GM19239 (cell line): ENCODE measurements around the gene NECTIN3.

Experiments used
- DNase-seq: peaks from one replicate; pipeline ENCODE4 v3.0.0; 2011; ENCODE audit warnings: low spot score; ENCODE audit not compliant: insufficient read length
- FAIRE-seq: peaks from 2 replicates; lab custom pipeline; 2011; peaks lifted over from hg19 to GRCh38; lab: Jason Lieb, UNC

The NECTIN3 gene

GRCh38 chr3:111081008-111081545 lies 9.5 kb downstream of the NECTIN3 start:
- no peak for FAIRE-seq

DNA sequence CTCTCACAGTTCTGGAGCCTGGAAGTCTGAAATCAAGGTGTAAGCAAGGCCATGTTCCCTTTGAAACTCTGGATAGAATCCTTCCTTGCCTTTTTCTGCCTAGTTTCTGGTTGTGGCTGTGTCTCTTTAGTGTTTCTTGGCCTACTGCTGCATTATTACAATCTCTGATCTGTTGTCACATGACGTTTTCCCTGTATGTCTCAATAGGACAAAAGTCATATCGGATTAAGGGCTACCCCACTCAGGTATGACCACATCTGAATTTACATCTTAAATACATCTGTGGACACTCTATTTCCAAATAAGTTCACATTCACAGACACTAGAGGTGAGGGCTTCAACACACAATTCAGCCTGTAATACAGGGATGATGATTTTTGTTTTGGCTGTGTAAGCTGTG lies 13.3 kb downstream of the NECTIN3 start:
- FAIRE-seq = no peak

More at GRCh38 chr3:111081008-111081545, 9.5 kb downstream of the NECTIN3 start:
- DNase-seq = no peak

DNA sequence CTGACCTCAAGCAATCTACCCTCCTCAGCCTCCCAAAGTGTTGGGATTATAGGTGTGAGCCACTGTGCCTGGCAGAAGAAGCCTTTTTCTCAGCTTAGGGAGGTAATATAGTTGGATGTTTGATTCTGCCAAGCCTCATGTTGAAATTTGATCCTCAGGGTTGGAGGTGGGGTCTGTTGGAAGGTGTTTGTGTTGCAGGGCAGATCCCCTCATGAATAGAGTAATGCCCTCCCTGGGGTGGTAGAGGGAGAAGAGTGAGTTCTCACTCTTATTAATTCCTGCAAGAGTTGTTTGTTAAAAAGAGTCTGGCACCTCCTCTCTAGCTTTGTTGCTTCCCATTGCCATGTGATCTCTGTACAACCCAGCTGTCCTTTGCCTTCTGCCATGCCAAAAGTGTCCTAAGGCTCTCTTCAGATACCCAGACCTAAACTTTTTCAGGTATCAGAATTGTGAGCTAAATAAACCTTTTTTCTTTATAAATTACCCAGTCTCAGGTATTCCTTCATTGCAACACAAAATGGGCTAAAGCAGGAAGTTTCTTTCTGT lies 16.4 kb downstream of the NECTIN3 start:
- DNase-seq = no peak
- FAIRE-seq = no peak

More for the DNA sequence above, 13.3 kb downstream of the NECTIN3 start:
- no peak for DNase-seq

GRCh38 chr3:111096487-111097209 lies 25.0 kb downstream of the NECTIN3 start:
- DNase-seq = no peak

DNA sequence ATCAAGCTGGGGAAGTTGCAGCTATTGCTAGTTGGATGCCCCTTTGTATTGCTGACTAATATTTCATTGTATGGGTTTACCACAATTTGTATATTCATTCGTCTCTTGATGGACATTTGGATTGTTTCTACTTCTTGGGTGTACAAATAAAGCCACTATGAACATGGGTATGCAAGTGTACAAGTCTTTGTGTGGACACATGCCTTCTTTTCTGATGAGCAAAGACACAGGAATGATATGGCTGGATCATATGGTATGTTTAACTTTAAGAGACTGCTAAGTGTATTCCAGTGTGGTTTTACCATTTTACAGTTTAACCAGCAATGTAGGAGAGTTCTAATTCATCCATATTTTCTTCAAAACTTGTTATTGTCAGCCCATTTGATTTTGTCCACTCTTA lies 32.2 kb downstream of the NECTIN3 start:
- no peak for DNase-seq
- no peak for FAIRE-seq

More at GRCh38 chr3:111096487-111097209, 25.0 kb downstream of the NECTIN3 start:
- no peak for FAIRE-seq

DNA sequence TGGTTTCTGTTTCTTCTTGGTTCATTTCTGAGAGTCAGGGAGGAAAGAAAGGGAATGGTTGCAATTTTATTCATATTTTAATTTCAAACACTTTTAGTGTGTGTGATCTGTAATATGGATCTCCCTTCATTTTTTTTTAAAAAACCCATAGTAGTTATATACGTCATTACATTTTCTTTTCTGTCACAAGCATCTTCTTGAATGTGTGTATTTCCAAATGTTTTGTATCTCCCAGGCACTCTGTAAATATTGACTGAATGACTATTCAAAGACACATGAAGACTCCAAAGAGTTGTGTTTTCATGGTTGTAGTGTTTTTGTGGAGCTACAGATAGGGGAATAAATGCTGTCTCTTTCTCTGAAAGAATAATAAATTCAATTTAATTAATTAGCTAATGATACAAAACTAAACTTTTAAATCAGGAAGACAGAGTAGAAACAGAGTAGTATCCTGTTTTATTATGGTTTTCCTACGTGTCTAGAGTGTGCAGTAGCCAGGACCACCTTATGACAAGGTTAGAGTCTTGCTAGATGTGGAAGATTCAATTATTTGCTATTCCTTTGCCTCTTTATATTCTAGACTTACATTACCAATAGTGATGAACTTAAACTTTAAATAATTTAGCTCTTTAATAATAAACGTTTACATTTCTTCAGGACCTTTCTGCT lies 35.5 kb downstream of the NECTIN3 start:
- no peak for DNase-seq
- FAIRE-seq = no peak

DNA sequence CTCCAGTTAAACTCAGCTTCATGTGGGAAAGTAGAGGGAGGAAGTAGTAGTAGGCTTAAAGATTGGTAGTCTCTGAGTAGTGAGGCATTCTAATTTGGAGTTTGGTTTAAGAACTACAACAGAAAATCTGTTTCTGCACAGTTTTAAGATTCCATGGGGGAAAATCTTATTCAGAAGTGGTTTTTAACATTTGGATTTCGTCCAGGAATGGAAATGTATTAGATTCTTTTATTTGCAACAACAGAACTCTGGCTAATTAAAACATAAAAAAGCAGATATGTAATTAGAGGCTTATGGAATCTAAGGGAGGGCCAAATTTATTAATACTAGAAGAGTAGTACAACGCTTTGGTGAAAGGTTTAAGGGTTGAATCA lies 36.0 kb downstream of the NECTIN3 start:
- no peak for FAIRE-seq
- DNase-seq = no peak

GRCh38 chr3:111112913-111113312 lies 41.3 kb downstream of the NECTIN3 start:
- FAIRE-seq = no peak

DNA sequence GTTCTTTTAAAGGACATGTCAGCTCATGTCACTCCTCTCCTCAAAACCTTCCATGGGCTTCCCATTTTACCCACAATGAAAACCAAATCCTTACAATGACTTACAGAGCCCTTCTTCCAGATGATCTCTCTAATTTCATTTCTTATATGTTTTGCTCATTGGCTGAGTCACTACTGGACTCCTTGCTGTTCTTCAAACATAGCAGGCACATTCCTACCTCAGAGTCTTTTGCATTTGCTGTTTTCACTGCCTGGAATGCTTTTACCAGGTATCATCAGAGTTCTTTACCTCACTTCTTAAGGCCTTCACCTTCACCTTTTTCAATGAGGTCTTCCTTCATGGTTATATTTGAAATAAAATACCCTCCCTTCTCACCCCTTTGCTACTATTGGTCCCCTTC lies 57.3 kb downstream of the NECTIN3 start:
- DNase-seq = no peak
- FAIRE-seq = no peak

More at GRCh38 chr3:111112913-111113312, 41.3 kb downstream of the NECTIN3 start:
- DNase-seq = no peak

- DNase-seq (no peak), FAIRE-seq (no peak)
These were observed 59.2 kb downstream of the NECTIN3 start for GRCh38 chr3:111130827-111131226.

DNA sequence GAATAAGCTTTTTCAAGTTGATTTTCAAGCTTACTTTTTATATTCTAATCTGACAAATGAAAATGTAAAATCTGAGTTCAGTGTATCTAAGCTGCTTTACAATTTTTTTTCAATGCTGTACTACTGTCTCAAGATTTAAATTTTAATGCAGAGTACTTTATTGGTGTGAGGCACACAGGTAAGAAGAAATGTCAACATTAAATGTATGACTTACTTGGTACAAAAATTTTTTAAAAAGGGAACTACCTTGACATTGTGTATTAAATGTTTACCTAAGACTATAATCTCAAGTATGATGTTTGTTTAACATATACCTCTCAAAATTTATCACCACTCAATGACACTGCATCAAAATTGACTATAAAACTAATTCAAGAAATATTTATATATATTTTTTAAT lies 62.7 kb downstream of the NECTIN3 start:
- no peak for FAIRE-seq

DNA sequence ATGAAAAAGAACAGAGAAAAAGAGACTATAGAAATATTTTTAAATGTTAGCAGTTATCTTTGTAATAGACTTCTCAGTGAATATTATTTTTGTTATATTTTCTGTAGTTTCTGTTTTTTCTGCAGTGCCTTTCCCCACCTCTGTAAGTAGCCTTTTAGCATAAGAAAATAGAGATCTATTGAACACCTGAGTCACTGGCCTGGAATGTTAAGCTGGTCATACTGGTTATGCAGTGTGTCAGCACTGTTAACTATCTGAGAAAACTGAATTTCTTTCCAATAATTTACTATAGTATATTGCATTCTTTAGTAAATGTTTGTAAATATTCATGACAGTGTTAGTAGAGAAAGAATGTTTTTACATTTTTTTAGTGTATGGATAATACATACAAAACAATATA lies 79.8 kb downstream of the NECTIN3 start:
- DNase-seq (no peak), FAIRE-seq (no peak)

More for the DNA sequence above, 62.7 kb downstream of the NECTIN3 start:
- DNase-seq = no peak

- FAIRE-seq (no peak), DNase-seq (no peak)
These were observed 80.9 kb downstream of the NECTIN3 start for GRCh38 chr3:111152496-111152895.

- no peak for FAIRE-seq
These were observed 84.9 kb downstream of the NECTIN3 start for GRCh38 chr3:111156517-111156916.

GRCh38 chr3:111159391-111159790 lies 87.8 kb downstream of the NECTIN3 start:
- FAIRE-seq = no peak
- DNase-seq = no peak

More at GRCh38 chr3:111156517-111156916, 84.9 kb downstream of the NECTIN3 start:
- DNase-seq = no peak

- no peak for FAIRE-seq
- DNase-seq = no peak
These were observed 93.0 kb downstream of the NECTIN3 start for GRCh38 chr3:111164621-111165020.

DNA sequence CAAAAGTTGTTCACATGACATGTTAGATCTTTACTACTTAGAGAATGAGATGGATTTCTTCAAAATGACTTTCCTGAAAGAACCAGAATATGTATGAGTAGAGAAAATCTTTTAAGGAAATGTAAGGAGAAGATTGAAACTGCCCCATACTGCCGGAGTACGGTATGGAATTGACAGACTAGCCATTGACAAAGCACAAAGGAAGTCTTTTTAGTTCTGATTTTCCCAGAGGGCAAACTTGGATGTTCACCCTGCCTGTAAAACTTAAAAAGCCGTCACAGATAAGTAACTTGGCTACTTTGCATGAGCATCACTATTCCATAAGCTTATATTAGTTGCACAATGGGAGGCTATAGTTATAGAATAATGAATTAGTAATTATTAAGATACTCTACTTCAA lies 93.8 kb downstream of the NECTIN3 start:
- FAIRE-seq = no peak
- no peak for DNase-seq

DNA sequence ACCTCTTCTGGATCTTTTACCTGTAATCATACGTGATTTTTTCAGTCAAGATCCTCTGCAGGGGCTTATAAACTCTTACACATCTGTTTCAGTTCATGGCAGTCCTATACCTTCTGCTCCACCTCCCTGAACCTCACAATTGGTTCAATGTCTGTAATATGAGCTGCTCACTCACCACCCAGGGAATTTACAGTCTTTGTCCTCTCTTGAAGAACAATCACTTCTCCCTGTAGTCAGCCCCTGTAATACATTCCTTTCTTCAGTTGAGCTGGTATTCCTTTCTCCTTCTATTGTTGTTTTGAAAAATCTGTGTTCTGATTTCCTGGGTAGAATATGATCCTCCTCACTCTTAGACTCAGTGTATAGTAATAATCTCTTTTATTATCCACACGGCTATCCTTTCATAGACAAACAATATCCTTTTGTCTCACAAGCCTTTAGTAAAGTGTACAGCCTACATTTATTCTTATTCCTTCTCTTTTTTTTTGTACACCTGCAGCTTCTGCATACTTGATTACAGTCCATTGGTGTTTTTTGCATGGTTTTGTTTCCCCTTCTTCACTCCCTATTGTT lies 101.8 kb downstream of the NECTIN3 start:
- FAIRE-seq (no peak), DNase-seq (no peak)

GRCh38 chr3:111173906-111174305 lies 102.3 kb downstream of the NECTIN3 start:
- FAIRE-seq (no peak), DNase-seq (no peak)

DNA sequence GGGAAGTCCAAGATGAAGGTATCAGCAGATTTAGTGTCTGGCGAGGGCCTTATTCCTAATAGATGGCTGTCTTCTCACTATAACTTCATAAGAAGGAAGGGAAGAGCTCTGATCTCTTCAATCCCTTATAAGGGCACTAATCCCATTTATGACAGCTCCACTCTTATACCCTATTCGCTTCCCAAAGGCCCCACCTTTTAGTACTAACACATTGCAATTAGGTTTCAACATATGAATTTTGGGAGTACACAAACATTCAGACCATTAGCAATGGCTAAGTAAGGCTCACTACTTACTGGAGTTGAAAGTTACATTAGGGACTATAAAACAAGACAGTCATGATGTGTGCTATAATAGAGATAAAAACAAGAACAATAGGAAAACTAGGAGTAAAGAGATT lies 118.9 kb downstream of the NECTIN3 start:
- DNase-seq (no peak), FAIRE-seq (no peak)

- FAIRE-seq (no peak), DNase-seq (no peak)
These were observed 121.9 kb downstream of the NECTIN3 start for GRCh38 chr3:111193472-111193871.
